GM19193 (cell line): ENCODE results near the gene DROSHA.

ENCODE experiments used
- POLR2A ChIP-seq: IDR thresholded peaks from 4 replicates; pipeline ENCODE4 v1.6.1; 2011; ENCODE audit not compliant: insufficient read depth, insufficient read length; ENCODE audit errors: extremely low read depth

DROSHA gene

GRCh38 chr5:31452314-31452713, 79.6 kb downstream of the DROSHA start:
- TF ChIP-seq POLR2A, result no peak

- no peak for TF ChIP-seq POLR2A
Measured at GRCh38 chr5:31449962-31450361, 81.9 kb downstream of the DROSHA start.

DNA sequence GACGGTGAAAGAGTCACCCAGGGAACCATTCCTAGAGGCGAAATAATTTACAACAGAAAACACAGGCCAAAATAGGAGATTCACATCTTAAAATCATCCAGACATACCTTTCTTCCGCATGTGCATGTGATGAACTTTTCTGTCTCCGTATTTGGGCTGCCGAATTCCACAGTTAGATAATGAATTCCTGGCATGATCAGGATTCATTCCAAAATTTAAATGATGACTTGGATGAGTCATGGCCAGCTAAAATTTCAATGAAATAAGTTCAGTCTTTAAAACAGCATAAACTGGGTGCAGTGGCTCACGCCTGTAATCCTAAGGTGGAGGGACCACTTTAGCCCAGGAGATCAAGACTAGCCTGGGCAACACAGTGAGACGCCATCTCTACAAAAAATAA, 82.7 kb downstream of the DROSHA start:
- no peak for TF ChIP-seq POLR2A

GRCh38 chr5:31445041-31445600, 86.8 kb downstream of the DROSHA start:
- no peak for TF ChIP-seq POLR2A

DNA sequence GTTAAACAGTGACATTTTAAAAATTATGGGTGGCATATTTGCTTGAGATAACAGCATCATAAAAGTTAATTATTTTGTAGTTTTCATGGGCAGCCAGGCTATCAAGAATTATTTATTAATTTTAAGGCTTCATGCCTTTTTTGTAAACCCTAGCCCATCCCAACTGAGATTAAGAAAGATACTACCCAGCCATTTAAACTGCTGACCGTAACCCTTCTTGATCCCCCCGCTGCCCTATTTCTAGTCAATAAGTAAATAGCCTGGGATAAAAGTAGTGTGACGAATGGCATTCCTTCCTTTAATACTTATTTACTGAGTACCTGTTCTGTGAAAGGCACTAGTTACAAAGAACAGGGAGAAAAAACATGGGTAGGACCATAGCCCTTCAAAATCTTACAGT, 88.3 kb downstream of the DROSHA start:
- TF ChIP-seq POLR2A, result no peak

DNA sequence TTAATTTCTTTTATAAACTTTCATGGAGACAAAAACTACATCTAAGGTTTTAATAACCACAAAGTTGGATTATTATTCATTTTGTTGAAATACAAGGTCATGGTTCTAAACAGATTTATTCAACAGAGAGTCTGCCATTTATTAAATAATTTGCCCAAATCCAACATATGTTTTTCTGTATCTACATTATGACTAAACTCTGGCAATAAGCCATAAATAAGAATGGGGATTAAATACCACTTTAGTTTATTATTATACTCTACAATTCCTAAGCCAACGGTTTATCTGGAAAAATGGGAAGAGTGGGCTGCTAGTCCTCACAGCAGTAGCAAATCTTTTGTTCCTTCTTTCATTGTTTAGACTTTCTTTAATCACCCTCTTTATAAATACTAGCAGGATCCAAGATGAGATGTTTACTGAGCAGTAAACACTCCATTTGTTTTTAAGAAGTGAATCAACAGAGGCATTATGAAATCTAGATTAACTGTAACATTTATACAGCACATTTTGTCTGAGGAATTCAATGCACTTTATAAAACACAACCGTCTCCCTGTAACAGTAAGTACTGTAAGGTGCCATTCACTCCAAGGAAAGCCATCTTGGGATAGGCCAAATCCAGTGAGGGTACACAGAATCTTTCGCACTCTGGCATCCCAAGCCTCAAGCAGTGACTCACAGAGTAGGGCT, 89.7 kb downstream of the DROSHA start:
- no peak for TF ChIP-seq POLR2A

DNA sequence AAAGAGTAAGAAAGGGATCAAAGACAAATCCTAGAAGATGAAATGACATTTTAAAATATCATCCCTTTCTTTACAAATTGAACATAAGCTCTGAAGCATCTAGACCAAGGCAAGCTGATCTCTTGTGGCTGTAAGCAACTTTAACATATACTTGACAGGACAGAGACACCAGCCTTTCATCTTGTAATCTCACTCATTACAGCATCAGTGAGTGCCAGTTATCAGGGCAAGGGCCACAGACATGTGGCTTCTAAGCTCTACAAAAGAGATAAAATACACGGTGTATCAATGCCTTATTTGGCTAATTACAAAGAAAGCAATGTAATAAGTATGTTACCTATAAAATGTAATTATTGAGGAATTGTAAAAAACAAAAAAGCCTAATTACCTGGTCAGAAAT, 95.0 kb downstream of the DROSHA start:
- TF ChIP-seq POLR2A, result no peak

- TF ChIP-seq POLR2A, result no peak
Measured at GRCh38 chr5:31435730-31436129, 96.2 kb downstream of the DROSHA start.

GRCh38 chr5:31434898-31435297, 97.0 kb downstream of the DROSHA start:
- TF ChIP-seq POLR2A, result no peak

DNA sequence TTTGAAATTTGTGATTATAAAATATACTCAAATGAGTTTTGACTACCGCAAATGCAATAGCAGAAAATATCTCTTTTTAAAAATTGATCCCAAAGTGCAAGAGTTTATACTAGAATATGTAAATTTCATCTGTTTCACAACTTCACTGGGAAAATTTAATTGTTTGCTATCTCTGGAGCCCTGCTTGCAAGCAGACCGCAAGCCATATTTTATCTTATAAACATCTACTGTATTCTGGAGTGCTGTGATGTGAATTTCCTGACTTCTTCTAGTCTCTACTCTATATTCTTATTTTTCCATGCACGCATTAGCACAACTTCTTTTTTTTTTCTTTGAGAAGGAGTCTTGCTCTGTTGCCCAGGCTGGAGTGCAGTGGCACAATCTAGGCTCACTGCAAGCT, 98.7 kb downstream of the DROSHA start:
- no peak for TF ChIP-seq POLR2A

DNA sequence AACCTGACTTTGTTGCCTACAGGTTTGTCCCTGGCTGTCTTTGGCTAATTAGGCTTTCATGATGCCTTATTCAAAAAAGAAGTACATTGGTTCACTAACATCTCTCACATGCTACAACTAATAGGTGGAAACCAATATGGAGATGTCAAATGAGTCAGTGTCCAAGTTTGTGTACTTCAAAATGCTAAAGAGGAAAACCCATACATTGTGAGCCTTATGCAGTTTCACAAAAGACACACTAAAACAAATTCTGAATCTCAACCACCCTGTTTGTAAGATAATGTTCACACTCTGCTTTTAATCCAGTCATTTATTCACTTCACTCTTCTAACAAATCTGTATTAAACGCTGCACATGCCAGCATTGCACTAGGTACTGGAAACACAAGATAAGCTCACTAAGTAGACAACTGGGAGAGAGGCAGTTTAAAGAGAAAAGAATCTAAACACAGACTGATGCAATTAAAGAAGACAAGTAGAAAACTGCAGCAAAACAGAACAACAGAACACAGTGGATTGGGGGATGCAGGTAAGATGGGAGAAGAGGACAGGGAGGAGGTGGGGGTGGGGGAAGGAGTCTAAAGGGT, 104.1 kb downstream of the DROSHA start:
- no peak for TF ChIP-seq POLR2A

- TF ChIP-seq POLR2A, result no peak
Measured at GRCh38 chr5:31427013-31427723, 104.7 kb downstream of the DROSHA start.

DNA sequence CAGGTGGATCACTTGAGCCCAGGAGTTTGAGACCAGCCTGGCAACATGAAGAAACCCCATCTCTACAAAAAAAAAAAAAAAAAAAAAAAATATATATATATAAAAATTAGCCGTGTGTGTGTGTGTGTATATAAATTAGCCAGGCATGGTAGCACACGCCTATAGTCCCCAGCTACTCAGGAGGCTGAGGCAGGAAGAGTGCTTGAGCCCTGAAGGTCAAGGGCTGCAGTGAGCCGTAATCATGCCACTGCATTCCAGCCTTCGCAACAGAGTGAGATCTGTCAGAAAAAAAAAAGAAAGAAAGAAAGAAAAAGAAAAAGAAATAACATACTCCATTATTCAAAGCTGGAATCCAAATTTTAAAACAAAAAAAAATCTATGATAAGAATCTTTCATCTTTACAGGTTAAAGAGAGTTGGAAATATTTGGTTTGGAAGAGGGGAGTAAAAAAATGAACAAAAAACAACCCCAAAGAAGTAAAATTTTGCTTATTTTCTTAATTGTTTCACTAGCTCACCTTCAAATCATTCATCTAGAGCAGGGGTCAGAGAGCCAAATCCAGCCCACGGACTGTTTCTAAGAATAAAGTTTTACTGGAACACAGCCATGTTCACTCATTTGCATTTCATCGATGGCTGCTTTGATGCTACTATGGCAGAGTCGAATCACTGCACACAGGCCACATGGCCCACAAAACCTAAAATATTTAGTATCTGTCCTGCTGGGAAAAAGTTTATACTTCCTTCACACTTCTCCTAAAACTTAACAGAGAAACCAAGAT, 109.9 kb downstream of the DROSHA start:
- no peak for TF ChIP-seq POLR2A

- no peak for TF ChIP-seq POLR2A
Measured at GRCh38 chr5:31417512-31417911, 114.4 kb downstream of the DROSHA start.

- TF ChIP-seq POLR2A, result no peak
Measured at GRCh38 chr5:31416547-31416946, 115.3 kb downstream of the DROSHA start.
